NCI-H510A treated with DMSO at 0.1 percent for 48 hours (cell line): ENCODE data around the gene NUDC.
"Not testable (repeated sequence)": the region's sequence is repeated elsewhere in the genome, so short reads cannot be mapped to it uniquely, and the experiment has no call there.

Experiments
- DNase-seq: peaks from one replicate; lab custom pipeline; 2025; lab: John Stamatoyannopoulos, UW

NUDC gene

DNA sequence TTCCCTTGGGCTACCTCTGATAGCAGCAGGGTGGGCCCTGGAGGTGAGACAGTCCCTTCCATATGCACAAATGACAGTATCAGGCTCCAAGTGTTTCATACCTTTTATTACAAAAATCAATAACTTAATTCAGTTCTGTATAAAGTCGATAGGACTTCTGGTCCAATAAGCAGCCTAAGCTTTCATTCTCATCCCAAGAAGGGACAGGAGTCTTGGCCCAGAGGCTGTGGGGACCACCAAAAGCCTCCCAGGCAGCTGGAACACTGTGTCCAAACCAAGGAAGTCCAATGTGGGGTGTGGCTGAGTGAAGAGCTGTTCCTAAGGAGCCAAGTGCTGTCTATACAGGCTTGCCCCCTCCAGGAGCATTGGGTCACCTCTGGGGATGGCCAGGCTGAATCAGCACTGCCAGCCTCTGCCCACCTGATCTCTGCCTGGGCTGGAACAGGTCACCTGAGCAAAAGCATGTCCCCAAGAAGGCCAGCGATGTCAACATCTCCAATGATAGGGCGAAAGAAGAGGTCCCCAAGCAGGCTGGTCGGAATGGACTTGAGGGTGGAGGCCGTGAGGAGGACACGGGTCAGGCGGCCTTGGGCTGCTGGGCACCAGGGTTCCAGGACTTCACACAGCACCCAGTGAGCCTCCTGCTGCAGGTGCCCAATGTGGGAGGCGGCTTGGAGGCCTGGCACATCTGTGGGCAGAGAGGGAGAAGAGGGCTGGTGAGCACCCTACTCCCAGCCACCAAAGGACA is 10.0 kb upstream of the NUDC start:
- no peak for DNase-seq

DNA sequence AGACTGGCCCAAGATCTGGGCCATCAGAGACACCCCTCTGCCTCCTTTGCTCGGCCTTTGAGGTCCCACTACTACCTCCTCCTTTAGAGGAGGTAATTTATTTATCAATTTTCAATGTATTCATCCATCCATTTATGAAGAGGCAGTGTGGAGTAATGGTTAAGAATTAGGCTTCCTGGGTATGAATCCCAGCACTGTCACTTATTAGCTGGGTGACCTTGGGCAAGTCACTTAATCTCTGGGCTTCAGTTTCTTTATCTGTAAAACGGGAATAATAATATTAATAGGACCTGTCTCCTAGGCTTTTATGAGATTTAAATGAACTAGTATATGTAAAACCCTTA is 9.4 kb upstream of the NUDC start:
- no peak for DNase-seq

- no peak for DNase-seq
Measured at GRCh38 chr1:26913389-26913753, 8.2 kb upstream of the NUDC start.

DNA sequence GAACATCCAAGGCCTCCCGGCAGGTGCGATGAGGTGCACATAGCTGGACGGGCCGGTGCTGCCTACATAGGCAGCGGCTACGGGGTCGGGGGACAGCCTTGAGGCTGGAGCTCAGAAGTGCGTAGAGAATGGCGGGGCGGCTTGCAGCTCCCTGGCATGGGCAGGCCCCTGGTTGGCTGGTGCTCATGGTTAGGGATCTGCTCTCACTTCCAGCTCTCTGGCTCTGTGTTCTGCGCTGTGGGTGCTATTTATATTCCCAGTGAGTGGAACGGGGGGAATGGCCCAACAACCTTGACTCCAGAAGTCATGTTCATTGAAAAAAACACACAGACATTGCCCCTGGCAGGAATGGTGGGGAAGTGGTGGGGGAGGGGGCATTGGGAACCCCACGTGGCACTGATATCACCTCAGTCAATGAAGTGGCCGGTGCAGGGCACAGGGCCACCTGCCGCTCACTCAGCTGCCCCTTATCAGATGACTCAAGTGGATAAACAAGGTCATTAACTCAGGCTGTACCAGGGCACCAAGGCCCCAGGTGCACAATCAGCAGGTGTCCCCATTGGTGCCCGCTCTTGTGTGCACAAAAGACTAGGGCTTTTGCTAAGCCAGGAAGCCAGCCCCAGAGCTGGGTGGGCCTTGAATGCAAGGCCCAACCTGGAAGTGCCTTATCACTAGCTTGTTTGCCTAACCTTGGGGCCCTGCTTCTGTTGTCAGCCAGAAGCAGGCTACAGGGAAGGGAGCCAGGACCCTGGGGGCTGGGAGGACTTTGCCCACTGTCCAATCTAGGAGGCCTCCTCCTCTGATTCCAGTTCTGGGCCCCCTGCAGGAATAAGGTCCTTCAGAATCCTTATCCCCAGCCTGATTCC is 7.6 kb upstream of the NUDC start, which contains the start of gene NR0B2:
Gene NR0B2 (minus strand): TSS at position 222 of the 866 bp plus-strand sequence. CDS start 35 bp downstream, at position 187.
- DNase-seq, result peak; percentile 99

GRCh38 chr1:26915204-26915842 is 6.2 kb upstream of the NUDC start:
- DNase-seq, result peak; percentile 64

DNA sequence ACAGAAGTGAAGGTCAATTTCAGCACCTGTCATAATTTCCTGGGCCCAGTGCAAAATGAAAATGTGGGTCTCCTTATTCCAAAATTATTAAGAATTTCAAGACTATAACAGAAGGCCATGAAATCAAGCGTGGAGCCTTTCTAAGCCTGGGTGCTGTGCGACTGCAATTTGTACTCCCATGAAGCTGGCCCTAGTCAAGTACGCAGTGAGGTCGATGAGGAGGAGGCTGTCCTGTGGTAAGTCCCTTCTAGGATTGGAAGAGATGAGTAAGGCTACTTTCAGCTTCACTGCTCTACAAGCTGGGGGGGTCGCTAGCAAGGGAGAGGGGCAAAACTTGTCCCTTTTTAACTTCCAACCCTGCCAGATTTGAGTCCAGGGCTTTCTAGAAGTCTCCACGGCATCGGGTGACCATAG is 410 bp upstream of the NUDC start:
- no peak for DNase-seq

DNA sequence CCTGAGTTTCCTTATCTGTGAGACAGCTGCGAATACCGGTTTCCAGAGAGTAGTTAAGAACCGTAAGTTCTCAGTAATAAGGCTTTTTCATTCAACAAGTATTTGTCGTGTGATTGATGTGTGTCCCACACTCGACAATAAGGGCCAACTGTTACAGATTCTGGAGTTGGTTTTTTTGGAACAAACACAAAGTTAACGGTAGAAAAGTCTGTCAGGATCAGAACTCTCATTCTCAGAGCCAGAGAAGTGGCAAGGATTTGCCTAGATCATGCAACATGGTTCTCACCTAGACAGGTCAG is 837 bp downstream of the NUDC start:
- DNase-seq, result no peak

GRCh38 chr1:26922901-26923300 is 1.4 kb downstream of the NUDC start:
- no peak for DNase-seq

DNA sequence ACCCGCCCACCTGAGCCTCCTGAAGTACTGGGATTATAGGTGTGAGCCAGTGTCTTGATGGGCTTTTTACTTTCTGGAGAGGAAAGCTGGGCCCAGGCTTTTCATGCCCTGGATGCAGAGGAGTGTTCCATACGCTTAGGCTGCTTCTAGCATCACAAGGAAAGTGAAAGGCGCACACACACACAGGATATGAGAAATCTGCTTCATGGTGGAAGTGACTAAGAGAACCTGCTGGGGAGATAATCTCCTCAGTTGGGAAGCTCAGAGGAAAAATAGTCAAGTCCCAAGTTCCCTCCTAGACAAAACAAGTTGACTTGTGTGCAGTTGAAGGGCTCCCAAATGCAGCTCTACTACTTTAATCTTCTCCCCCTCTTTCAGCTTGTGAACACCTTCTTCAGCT is 2.2 kb downstream of the NUDC start:
- DNase-seq, result no peak

GRCh38 chr1:26932531-26932930 is 11.0 kb downstream of the NUDC start:
- DNase-seq, result no peak

- no peak for DNase-seq
Measured at GRCh38 chr1:26936823-26937222, 15.3 kb downstream of the NUDC start.

GRCh38 chr1:26938004-26938658 is 16.6 kb downstream of the NUDC start:
- no peak for DNase-seq

DNA sequence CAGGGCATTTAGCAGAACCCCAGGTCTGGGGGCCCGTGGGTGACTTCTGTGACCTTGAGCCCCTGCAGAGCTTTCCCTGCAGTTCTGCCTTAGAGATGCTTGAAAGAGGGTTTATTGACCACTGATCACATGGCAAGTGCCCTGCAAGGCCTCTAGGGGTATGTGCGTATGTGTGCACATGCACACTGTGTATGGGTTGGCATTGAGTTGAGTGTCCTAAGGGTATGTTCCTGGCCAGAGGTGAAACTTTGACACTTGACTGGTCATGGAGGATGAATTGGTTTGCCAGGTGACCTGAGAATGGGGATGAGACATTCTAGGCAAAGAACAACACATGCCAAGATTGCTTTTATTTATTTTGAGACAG is 17.1 kb downstream of the NUDC start:
- no peak for DNase-seq

DNA sequence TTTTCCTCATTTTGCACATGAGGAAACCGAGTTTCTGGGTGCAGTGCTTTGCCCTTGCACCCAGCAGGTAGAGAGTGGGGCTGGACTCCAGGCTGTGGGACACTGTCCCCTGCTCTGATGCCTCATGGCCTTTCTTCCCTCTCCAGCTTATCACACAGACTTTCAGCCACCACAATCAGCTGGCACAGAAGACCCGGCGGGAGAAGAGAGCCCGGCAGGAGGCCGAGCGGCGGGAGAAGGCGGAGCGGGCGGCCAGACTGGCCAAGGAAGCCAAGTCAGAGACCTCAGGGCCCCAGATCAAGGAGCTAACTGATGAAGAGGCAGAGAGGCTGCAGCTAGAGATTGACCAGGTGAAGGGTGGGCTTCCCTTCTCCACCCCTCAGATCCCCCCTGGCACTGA is 19.8 kb downstream of the NUDC start:
- DNase-seq, result no peak

- DNase-seq, result no peak
Measured at GRCh38 chr1:26942656-26943055, 21.1 kb downstream of the NUDC start.

- DNase-seq, result no peak
Measured at GRCh38 chr1:26945138-26945537, 23.6 kb downstream of the NUDC start.

DNA sequence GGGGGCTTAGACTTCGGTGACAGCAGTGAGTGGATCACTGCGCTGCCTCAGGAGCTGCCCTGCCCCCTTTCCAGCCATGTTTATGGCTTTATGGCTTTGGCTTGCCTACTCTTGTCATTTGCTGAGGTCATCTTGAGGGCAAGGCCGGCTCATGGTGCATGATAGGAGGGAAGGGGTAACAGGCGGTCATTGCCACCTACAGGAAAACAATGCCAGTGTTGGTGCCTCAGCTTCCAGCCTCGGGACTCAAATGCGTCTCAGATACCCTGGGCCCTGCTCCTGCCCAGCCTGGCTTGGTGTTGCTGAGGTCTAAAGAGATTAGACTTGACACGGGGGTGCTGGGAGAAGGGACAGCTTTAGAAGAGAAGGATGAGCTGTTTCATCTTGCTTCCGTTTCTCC is 24.2 kb downstream of the NUDC start:
- no peak for DNase-seq

- DNase-seq, result no peak
Measured at GRCh38 chr1:26946270-26946669, 24.7 kb downstream of the NUDC start.

DNA sequence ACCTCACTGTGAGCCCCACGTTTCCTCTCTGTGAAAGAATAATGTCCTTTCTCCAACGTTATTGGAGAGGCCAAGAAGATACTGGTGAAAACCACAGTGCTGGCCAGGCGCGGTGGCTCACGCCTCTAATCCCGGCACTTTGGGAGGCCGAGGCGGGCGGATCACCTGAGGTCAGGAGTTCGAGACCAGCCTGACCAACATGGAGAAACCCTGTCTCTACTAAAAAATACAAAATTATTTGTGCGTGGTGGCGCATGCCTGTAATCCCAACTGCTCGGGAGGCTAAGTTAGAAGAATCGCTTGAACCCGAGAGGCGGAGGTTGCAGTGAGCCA is 27.1 kb downstream of the NUDC start:
- not testable (repeated sequence) for DNase-seq

DNA sequence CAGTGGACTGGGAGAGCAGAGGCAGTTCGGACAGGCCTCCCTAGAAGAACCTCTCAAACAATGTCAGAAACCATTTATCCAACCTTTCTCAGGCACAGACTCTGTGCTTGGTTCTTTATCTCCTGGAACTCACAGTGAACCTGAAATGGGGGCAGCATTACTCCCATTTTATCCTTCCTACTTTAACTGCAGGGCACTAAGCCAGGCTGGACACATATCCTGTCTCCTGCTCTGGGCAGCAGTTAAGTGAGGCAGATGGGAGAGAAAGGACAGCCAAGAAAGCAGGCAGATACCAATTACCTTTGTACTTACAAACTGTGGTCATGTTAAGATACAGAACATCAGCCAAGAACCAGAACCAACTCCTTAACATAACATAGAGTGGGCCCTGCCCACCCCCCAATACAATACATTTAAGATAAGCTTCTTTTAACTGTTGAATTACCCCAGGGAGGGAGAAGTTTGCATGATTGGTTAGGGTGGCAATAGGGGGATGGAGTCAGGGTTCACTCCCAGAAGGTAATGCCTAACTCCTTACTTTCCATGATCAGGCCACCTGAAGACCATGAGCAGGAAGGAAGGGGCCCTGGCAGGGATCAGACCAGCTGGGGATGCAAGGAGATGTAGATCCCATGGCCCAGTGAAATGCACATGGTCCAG is 27.9 kb downstream of the NUDC start:
- DNase-seq, result no peak

- DNase-seq, result no peak
Measured at GRCh38 chr1:26949926-26950319, 28.4 kb downstream of the NUDC start.

- DNase-seq, result no peak
Measured at GRCh38 chr1:26950602-26951001, 29.1 kb downstream of the NUDC start.
